AG09319 (cell line): ENCODE data around the gene MYO15A.

Source experiments
- DNase-seq: peaks from one replicate; pipeline ENCODE4 v3.0.0-alpha.2; 2010; ENCODE audit warnings: low read depth; ENCODE audit errors: extremely low read depth
- CTCF ChIP-seq: IDR thresholded peaks from 2 replicates; pipeline ENCODE4 v1.5.1; 2011; ENCODE audit warnings: low read depth, mild to moderate bottlenecking, inconsistent platforms, low read length, moderate library complexity

The MYO15A gene

GRCh38 chr17:18166894-18167293 is 58.3 kb downstream of the MYO15A start:
- TF ChIP-seq CTCF, result no peak

DNA sequence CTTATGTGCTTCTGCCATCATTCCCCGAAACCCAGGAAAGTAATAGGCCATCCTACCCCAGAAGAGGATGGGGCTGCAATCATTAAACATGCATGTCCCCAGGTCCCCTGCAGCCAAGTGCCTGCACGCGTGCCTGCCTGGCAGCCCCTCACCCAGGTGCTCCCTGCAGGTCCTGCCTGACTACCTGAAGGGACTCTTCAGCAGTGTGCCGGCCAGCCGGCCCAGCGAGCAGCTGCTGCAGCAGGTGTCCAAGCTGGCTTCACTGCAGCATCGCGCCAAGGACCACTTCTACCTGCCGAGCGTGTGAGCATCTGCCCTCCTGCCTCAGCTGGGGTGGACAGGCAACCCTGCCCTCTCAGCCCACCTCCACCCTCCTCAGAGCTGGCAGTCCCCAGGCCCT is 58.9 kb downstream of the MYO15A start:
- TF ChIP-seq CTCF, result no peak
- DNase-seq, result no peak

More at GRCh38 chr17:18166894-18167293, 58.3 kb downstream of the MYO15A start:
- DNase-seq, result no peak

GRCh38 chr17:18172531-18173278 is 64.1 kb downstream of the MYO15A start:
- TF ChIP-seq CTCF, result no peak
- DNase-seq, result no peak

DNA sequence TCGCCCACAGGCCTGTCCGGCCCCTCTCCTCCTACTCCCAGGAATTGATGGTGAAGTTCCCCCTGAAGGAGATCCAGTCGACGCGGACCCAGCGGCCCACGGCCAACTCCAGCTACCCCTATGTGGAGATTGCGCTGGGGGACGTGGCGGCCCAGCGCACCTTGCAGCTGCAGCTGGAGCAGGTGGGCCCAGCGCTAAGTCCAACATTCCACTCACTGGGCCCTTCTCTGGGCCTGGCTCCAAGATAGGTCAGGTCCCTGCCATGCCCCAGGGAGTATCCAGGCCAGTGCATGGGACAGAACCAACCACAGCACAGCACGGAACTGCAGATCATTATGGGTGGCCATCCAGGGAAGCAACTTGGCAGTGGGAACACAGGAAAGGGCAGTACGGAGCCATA is 65.2 kb downstream of the MYO15A start:
- DNase-seq, result no peak
- TF ChIP-seq CTCF, result no peak

DNA sequence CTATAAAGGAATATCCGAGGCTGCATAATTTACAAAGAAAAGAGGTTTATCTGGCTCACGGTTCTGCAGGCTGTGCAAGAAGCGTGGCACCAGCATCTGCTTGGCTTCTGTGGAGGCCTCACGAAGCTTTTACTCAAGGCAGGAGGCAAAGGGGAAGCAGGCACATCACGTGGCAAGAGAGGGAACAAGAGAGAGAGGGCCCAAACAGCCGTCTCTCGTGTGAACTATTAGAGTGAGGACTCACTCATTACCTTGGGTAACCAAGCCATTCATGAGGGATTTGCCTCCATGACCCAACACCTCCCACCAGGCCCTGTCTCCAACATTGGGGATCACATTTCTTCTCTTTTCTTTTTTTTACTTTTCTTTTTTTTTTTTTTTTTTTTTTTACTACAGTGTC is 67.6 kb downstream of the MYO15A start:
- DNase-seq, result no peak
- TF ChIP-seq CTCF, result no peak

- no peak for TF ChIP-seq CTCF
- no peak for DNase-seq
These were observed 68.6 kb downstream of the MYO15A start for GRCh38 chr17:18177133-18177532.

GRCh38 chr17:18177722-18178121 is 69.2 kb downstream of the MYO15A start:
- DNase-seq, result no peak
- no peak for TF ChIP-seq CTCF
